NB4 (cell line): Measurements from ENCODE around the gene MASP1.

Experiments
- POLR2A ChIP-seq: IDR thresholded peaks from 2 replicates; pipeline ENCODE4 v1.6.1; 2011; ENCODE audit warnings: mild to moderate bottlenecking; ENCODE audit not compliant: insufficient read length; ENCODE audit errors: extremely low read depth
- TF ChIP-seq, protein P1 (sequence below): IDR thresholded peaks from one replicate; pipeline ENCODE4 v1.5.1; 2012; ENCODE audit warnings: low read depth, low read length
- TF ChIP-seq, protein P2 (sequence below): IDR thresholded peaks from 2 replicates; pipeline ENCODE4 v1.6.1; 2011; ENCODE audit warnings: low read depth, low read length

DNA sequence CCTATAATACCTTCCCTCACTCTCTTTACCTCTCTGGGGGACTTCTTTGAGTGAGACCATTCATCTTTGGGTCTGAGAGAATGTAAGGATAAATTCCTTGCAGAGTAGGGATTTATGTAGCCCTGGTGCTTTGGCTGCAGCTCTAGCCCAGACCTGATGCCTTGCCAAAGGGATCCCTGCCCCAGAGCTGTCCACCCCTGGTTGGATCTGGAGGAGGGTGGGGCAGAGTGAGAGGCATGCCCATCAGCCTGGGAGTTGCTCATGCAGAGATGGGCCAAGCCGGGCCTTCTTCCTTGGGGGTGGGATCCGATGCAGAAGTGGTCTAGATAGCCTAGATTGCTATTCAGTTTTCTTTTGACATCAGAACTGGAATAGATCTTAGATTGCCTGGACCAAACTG lies 62.8 kb downstream of the MASP1 start:
- TF ChIP-seq, protein P1, sequence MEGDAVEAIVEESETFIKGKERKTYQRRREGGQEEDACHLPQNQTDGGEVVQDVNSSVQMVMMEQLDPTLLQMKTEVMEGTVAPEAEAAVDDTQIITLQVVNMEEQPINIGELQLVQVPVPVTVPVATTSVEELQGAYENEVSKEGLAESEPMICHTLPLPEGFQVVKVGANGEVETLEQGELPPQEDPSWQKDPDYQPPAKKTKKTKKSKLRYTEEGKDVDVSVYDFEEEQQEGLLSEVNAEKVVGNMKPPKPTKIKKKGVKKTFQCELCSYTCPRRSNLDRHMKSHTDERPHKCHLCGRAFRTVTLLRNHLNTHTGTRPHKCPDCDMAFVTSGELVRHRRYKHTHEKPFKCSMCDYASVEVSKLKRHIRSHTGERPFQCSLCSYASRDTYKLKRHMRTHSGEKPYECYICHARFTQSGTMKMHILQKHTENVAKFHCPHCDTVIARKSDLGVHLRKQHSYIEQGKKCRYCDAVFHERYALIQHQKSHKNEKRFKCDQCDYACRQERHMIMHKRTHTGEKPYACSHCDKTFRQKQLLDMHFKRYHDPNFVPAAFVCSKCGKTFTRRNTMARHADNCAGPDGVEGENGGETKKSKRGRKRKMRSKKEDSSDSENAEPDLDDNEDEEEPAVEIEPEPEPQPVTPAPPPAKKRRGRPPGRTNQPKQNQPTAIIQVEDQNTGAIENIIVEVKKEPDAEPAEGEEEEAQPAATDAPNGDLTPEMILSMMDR, result no peak
- TF ChIP-seq POLR2A, result no peak
- TF ChIP-seq, protein P2, sequence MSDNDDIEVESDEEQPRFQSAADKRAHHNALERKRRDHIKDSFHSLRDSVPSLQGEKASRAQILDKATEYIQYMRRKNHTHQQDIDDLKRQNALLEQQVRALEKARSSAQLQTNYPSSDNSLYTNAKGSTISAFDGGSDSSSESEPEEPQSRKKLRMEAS, result no peak
